ENCODE results near the gene C2orf92.
A peak's percentile ranks its signal among the peaks of the same experiment; 100 is the strongest.
"Not testable (repeated sequence)": the region's sequence is repeated elsewhere in the genome, so short reads cannot be mapped to it uniquely, and the experiment has no call there.

The C2orf92 gene

GRCh38 chr2:97660044-97660774, 9.3 kb upstream of the C2orf92 start:
- no peak for DNase-seq (ENCODE audit: low read depth in 2 of 2)

GRCh38 chr2:97660775-97661389, 8.6 kb upstream of the C2orf92 start:
- DNase-seq (ENCODE audit: low read depth in 2 of 2) = no peak

DNA sequence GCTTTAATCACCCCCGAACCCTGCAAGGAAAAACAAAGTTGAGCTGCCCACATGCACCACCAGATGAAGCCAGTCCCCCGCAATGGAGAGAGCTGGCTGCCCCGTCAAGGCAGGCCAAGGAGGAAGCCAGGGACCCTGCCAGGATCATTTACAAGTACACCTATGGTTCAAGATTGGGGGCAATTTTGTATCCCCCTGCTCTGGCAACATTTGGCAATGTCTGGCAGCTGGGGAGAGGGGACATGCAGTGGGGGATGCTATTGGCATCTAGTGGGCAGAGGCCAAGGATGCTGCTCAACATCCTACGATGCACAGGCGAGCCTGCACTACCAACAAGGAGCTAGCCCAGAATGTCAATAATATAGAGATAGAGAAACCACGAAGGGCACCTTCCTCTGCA, 7.6 kb upstream of the C2orf92 start:
- DNase-seq (ENCODE audit: low read depth in 2 of 2) = no peak

- no peak for DNase-seq (ENCODE audit: low read depth in 2 of 2)
Observed at GRCh38 chr2:97662386-97662894, 7.1 kb upstream of the C2orf92 start.

DNA sequence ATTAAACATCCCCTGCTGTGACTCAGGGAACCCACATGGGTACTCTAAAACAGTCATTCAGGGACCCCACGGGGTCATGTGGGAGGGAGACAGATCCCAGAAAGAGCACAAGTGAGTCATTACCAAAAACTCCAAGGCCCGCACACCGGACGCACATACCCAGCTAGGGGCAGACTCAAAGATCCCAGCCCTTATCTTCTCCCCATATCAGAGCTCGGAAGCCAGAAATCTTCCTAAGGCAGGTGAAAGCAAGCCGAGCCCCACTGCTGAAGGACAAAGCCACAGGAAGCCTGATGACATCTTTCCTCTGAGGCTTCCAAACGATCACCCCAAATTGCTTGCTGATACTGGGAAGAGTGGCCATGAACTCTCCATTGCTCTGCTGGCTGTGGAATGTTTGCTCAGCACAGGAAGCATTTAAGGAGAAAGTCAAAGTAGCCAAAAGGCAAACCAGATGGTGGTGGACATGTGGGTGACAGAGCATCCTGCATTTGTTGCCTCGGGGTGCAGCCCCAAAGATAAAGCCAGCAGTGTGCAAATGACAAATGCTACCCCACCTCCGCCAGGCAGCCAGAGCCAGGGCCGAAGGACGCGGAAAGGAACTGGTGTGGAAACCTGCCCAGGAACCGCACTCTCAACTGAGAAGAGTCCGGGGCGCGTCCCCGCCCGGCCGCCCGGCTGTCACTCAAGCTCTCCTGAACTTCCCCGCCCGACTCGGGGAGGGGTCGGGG, 6.5 kb upstream of the C2orf92 start:
- peak; percentile 73 to 86 for DNase-seq (ENCODE audit: low read depth in 2 of 2)

GRCh38 chr2:97663626-97663961, 5.9 kb upstream of the C2orf92 start:
- no peak for DNase-seq (ENCODE audit: low read depth in 2 of 2)

- DNase-seq (ENCODE audit: low read depth in 2 of 2) = peak; percentile 93 to 96
Observed at GRCh38 chr2:97663962-97664635, 5.4 kb upstream of the C2orf92 start, which contains the start of gene ACTR1B. Gene ACTR1B, minus strand, starts transcription at chr2:97664044. Its CDS starts 154 bp downstream, at chr2:97663890.

DNA sequence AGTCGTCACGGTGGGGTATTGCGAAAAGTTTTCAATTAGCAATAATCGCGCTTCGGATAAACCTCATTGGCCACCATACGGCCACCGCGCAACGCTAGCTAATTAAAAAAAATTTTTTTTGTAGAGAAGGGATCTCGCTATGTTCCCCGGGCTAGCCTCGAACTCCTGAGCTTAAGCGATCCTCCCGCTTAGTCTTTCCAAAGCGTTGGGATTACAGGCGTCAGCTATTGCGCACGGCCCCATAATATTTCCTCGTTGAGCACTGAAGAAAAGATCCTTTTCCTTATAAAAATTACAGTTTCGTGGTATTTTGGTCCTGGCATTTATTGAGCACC, 4.9 kb upstream of the C2orf92 start:
- peak in 1 of 2 experiments; percentile 11 for DNase-seq (ENCODE audit: low read depth in 2 of 2)

GRCh38 chr2:97670471-97670870, 958 bp downstream of the C2orf92 start:
- DNase-seq (ENCODE audit: low read depth in 2 of 2) = no peak

DNA sequence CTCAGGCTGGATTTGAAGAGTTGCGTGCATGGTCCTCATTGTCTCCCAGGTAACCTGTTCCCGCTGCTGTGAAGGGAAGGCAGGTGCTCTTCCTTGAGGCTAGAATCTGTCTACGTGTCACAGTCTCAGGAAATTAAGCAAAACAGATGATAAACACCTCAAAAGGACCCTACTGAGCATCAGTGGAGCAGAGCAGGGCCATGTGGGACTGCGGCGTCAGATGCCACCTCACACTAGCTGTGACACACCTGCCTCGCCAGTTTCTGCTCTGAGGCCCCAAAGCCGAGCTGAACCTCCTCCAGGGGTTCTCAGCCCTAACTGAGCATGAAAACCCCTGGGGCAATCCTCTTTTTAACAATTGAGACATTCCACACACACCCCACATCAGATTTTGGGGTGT, 2.0 kb downstream of the C2orf92 start:
- no peak for DNase-seq (ENCODE audit: low read depth in 2 of 2)

GRCh38 chr2:97672606-97673140, 3.2 kb downstream of the C2orf92 start:
- not testable (repeated sequence) for DNase-seq (ENCODE audit: low read depth in 2 of 2)

DNA sequence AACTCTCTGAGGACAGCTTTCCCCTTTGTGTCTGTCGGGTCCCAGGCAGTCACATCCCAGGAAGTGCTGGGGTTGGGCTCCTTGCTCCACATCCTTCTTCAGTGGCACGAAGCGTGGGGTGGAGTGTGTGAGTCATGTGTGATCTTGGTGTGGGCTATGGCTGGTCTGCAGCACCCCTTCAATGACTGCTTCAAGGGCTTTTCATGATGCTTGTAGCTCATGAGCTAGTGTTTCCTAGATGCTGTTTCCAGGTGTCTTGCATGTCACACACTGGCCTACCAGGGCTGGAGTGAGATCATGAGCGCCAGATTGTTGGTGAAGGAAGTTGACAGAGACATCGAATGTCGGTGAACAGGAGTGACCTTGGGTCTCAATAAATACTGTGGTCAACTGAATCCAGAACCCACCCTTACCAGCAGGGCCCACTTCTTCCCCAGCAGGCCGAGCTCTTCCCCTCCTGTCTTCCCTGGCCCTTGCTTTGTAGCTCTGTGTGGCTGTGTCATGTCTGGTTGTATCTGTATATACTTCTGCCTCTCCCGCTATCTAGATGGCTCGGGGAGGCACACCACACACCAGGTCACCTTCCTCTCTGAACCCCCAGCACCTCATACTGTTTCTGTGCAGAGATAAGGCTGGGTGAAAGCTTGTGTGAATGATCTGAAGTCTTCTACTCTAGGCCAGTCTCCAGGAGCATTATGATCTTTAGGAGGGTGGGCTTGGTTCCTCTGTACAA, 3.8 kb downstream of the C2orf92 start:
- DNase-seq (ENCODE audit: low read depth in 2 of 2) = no peak

DNA sequence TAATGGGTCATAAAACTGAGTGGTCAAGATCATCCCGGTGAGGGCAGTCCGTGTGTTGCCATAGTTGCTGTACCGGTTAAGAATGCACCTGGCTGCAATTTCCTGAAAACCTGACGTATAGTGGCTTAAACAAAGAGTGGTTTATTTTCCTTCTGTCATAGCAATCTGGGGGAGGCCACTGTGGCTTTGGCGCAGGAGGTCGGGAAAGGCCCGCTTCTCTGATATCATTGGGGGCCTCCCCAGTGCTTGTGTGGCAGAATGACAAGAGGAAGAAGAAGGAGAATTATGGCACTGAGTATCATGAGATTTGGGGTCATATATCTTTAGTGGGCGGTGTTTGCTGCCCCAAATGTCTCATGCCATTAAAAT, 4.4 kb downstream of the C2orf92 start:
- DNase-seq (ENCODE audit: low read depth in 2 of 2) = no peak

- DNase-seq (ENCODE audit: low read depth in 2 of 2) = no peak
Observed at GRCh38 chr2:97675430-97676113, 6.1 kb downstream of the C2orf92 start.

GRCh38 chr2:97676620-97677019, 7.1 kb downstream of the C2orf92 start:
- DNase-seq (ENCODE audit: low read depth in 2 of 2) = no peak

DNA sequence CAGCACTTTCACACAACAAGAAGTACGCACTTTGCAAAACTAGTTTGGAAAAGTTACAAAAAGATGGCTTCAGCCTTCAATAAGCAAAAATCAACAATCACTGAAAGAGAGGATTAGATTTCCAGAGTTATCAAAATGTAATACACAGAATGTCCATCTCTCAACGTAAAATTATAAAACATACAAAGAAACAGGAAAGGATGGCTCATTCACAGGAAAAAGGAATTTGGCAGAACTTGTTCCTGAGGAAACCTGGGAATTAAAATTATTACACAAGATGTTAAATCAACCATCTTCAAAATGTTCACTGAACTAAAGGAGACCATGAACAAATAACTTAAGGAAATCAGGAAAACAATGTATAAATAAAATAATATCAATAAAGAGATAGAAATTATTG, 8.0 kb downstream of the C2orf92 start:
- no peak for DNase-seq (ENCODE audit: low read depth in 2 of 2)

- DNase-seq (ENCODE audit: low read depth in 2 of 2) = no peak
Observed at GRCh38 chr2:97678298-97678697, 8.8 kb downstream of the C2orf92 start.

DNA sequence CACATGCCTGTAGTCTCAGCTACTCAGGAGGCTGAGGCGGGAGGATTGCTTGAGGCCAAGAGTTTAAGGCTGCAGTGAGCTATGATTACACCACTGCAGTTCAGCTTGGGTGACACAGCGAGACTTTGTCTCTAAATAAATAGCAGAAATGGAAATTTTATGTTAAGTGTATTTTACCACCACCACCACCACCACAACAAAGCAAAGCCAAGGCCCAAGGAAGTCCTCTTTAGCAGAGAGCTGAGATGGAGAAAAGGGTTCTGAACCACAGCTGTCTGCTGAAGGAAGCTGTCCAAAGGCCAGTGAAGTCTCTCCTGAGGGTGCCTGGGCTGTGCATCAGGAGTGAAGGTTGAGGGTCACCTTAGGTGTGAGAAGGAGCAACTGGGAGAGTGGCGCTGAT, 17.7 kb downstream of the C2orf92 start:
- DNase-seq (ENCODE audit: low read depth in 2 of 2) = not testable (repeated sequence)

- no peak for DNase-seq (ENCODE audit: low read depth in 2 of 2)
Observed at GRCh38 chr2:97688062-97688827, 18.7 kb downstream of the C2orf92 start.

GRCh38 chr2:97691166-97691565, 21.7 kb downstream of the C2orf92 start:
- DNase-seq (ENCODE audit: low read depth in 2 of 2) = no peak

All from stimulated activated CD4-positive, alpha-beta T cell treated with anti-CD3 and anti-CD28 coated beads, Interleukin-12 subunit alpha, Interleukin-12 subunit beta, amount 100 ng/mL, for 24 hours (primary cell).